Daoy (cell line): ENCODE measurements around the gene RGS7BP. TPM values are rescaled to one million over a fixed set of nuclear protein-coding genes. Genes with fewer than 3 reads are reported as not detected.
A peak's percentile ranks its signal among the peaks of the same experiment; 100 is the strongest.
"Not testable (repeated sequence)": the region's sequence is repeated elsewhere in the genome, so short reads cannot be mapped to it uniquely, and the experiment has no call there.

Experiments
- DNase-seq: peaks from one replicate; pipeline ENCODE4 v3.0.0-alpha.2; 2015; ENCODE audit warnings: low read depth
- total RNA-seq: library from RNA; depleted of rRNA; stranded (reverse); fragments of >200 nt; shearing (Covaris generic); gene quantifications from 2 replicates; pipeline ENCODE4 v1.2.3, GENCODE V29; 2014

The RGS7BP gene
- total RNA-seq, 1 experiment from 2014 or later = not detected

DNA sequence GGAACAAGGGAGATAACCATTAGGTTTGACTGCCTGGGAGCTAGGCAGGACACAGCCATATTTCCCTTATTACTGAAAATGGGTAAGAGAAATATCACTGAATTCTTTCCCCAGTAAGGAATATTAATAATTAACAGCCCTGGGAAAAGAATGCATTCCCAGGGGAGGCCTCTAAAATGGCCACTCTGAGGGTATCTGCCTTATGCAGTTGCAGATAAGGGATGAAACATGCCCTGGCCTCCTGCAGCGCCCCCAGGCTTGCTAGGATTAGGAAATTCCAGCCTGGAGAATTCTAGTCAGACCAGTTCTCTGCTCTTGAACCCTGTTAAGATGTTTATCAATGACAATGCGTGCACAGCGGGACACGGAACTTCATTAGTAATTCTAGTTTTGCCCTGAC, 52.8 kb downstream of the RGS7BP start:
- not testable (repeated sequence) for DNase-seq

DNA sequence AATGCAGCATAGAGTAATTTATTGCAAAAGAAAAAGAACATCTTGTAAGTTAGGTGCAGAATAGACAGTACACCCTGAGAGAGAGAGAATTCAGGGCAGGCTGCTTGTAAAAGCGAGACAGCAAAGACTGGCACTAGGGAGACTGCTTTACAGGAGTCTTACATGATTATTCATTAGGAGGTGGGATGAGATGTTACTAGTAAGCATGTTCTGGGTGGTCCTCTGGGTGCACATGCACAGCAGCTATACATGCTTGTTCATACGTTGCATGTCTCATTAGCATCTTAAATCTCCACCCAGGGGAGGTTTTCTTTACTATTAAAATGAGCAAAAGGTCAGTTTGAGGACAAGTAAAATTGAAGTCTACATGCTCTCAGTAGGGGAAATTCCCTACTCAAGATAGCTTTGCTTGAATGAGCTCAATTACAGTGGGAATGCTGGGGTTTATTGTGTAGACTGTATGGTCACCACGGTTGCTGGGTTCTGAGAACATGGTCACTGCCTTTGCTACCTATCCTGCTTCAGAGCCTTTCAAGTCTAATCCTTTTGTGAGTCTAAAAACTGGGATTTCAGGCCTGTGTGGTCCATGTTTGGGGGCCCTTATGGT, 60.6 kb downstream of the RGS7BP start:
- no peak for DNase-seq

DNA sequence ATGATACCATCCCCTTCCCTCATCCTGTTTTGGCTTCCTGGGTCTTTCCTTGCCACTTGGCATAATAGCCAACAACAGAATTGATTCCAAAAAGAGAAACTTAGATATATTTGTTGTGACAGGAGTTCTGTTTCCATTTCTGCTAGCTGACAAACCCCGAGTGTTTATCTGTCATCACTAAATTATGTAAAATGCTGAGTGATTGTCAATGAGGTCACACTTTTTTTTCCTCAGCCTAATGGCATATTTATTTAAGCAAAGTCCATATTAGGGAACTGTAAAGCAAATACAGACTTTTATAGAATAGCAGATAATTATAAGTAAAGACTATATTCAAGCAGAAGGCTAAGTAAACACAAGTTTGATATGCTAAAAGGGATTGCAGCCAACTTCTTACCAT, 64.0 kb downstream of the RGS7BP start:
- DNase-seq = no peak

DNA sequence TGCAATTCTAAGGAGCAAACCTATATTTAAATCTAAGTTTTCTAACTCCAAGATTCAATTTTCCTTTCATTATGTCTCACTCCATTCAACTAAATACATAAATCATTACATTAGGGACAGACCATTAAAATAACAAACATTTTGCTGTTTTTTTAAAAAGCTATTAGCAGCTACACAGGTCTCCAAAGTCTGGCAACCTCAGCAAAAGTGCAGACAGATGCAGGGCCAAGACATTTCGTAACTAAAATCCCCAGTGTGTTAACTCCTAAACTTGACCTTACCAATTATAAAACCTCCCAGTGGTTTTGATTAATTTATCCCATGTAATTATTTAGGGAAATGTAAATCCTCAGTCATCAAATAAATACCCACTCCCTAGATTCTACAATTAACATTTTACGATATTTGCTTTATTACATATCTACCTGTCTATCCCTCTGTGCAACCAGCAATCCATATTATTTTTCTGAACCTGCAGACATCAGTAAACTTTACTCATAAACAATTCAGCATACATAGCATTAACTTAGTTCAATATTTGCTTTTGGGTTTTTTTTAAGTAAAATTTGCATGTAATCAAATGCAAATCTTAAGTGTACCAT, 64.7 kb downstream of the RGS7BP start:
- DNase-seq = no peak

DNA sequence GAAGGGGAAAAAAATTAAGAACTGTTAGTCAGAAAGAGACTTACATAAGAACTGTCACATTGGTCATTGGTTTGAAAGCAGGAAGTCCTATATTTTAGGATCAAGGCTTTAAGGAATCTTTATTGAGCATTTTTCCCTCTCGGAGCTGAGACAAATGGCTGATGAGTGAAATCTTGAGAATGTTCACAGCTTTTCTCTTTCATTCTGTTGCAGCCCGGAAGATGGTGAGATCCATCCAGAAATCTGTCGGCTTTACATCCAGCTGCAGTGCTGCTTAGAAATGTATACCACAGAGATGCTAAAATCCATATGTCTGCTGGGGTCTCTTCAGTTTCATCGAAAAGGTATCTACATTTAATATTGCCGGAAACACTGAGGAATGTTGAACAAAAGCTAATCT, 69.7 kb downstream of the RGS7BP start:
- DNase-seq = no peak

DNA sequence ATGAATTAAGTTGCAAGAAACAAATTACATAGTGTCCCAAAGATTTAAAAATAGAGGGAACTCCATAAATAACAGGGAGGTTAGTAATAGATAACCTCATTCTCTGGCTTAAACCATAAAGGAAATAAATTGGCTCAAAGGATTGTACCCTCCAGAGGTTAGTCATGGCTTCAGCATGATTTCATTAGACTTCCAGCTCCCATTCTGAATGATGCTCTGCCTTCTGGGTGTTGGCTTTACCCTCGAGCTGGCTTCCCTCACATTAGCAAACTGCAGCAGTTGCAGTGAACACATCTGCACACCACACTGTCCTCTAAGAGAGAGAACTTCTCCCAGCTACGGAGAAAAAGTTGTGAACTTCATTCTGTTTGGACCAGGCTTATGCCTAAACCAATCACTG, 70.4 kb downstream of the RGS7BP start:
- no peak for DNase-seq

DNA sequence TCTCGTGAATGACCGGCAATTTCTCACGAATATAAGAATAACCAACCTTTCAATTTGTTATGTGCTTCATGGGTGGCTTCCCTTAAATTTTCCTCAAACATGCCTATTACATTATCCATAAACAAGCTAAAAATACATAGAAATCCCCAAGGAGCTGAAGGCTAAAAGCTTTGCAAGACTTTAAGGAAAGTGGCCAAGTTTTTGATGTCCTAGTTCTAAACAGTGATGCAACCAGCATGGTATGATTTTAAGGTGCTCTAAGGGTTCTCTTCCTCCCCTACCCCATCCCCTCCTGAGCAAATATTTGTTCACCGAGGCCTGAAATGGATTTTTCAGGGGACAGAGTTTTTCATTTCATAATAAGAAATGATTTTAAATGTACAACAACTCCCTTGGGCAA, 79.8 kb downstream of the RGS7BP start:
- no peak for DNase-seq

DNA sequence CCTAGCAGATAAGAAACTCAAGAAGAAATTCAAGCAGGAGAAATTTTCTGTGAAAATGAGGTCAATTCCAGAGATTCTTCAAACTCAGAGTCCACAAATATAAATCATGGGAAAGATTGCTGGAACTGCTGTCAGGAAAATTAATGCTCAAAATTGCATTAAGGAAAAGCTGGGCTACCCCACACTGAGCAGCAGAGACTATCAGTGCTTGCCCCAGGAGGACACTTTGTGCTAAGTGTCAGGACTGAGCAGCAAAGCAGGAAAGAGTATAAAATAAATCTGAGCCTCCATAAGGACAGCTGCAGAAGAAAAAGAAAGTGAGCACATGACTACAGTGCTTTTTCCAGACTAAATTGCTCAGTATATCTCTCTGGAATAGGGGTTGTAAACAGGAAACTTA, 81.6 kb downstream of the RGS7BP start:
- DNase-seq = no peak

DNA sequence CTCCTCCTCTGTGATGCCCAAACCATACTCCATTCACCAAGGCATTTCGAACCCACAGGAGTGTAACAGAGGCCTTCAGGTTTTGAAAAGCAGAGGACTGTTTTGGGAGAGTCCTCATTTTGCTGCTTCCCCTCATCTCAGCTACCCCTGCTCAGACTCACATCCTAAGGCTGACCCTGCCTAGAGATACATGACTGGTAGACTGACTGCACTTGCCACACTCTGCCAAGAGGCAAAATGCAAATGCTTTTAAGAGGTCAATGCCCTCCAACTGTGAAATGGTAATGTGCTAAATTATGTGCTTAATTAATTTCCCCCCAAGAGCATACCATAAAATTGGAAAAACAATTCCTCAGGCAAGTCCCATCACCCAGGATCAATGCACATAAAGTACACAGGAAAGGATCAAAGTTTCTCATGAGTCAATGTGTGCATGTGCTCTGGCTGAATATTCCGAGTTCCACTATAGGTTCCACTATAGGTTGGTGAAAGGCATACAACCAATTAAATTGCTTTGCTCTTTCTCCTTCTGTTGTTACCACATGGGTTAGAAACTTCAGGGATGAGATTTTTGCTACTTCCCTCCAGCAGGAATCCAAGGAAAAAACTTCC, 87.0 kb downstream of the RGS7BP start:
- no peak for DNase-seq

DNA sequence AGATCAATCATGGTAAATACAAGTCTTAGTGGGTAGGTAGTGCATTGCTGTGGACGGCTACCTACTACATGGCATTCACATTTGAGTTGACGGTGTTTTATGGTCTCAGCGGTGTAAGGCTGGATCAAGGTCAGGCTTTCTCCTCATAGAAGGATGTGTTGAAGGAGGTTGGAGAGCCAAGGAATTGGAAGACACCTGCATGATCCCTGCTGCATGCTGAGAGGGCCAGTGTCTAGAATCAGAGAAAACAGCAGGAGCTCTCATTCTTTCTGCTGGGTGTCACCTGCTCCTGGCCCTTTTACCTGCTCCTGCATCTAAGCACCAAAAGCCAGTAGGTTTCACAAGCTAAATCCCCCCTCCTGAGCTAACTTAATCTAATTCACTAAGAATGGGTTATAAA, 88.2 kb downstream of the RGS7BP start:
- DNase-seq = no peak

DNA sequence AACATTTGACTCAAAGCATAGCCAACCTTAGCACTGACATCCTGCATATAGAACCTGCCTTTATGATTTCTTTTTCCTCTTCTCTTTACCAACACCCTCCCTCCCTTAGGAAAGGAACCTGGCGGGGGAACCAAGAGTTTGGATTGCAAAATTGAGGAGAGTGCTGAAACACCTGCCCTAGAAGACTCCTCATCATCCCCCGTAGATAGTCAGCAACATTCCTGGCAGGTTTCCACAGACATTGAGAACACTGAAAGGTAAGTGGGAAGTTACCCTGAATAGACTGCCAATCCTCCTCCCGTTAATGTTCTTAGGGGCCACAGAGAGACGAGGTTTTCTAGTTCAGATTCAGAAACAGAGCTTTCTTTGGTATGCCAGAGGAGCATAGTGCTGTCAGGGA, 88.8 kb downstream of the RGS7BP start:
- no peak for DNase-seq

DNA sequence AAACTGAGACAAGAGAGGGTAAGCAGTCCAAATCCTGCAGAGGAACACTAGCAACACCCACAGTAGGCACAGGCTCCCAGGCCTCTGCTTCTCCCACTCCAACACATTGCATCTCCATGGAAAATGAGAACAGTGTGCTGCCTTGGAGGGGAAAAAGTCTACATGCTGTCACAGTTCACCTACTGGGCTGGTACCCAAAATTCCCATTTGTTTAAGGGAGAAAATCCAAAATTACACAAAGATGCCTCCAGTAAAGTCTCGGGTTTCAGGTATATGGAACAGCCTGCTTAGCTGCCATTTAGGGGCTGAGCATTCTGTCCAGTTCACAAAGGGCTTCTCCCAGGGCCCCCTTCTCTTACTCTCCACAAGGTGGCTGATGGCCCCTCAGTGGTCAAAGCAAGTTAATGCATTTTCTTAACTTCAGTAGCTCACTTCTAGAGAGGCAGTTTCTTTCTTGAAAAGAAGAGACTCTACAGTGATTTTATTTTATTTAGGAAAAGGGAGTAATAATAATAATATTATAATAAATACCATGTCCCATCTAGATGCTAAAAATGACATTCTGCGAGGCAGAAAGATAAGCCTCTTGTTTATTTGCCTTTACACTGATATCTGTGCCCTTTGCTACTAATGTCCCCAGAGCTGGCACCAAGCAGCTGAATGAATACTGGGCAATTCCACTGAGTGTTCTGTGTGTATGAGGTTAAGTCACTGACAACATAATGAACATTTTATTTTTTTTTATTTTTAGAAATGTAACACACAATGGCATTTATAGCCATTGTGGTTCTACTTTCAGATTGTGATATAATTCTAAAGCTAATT, 89.4 kb downstream of the RGS7BP start:
- DNase-seq = no peak

DNA sequence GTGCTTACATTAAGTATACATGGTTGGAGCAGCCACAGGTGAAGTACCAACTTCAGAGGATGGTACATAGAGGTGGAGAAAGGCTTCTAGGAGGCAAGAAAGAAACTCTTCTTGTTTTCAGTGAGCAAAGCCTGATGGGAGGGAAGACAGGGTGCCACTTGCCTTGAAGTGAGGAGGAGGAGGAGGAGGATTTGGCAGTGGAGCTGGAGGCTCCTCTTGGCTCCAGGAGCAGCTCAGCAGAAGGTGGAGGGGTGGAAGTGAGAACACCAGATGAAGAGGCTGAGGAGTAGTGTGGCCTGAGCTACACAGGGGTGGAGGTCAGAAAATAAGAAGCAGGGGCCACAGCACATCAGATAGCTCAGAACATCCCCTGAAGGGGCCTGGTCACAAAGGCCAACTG, 93.4 kb downstream of the RGS7BP start:
- DNase-seq = no peak

DNA sequence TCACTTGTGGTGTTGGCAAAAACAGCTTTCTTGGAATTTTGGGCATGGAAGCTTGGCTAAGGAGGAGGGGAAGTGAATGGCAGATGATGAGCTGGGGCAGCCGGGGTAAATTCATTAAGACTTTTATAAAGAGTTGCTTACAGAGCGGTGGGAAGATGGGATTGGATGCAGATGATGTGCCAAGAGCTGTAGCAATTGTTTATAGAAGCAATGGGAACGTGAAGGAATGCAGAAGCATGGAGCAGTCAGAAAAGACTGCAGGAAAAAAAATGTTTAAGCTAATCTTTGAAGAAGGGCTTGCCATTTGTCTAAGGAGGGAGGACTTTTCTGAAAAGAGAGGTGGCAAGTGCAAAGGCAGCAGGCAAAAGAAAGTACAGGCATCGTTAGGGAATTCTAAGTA, 97.9 kb downstream of the RGS7BP start:
- DNase-seq = no peak

DNA sequence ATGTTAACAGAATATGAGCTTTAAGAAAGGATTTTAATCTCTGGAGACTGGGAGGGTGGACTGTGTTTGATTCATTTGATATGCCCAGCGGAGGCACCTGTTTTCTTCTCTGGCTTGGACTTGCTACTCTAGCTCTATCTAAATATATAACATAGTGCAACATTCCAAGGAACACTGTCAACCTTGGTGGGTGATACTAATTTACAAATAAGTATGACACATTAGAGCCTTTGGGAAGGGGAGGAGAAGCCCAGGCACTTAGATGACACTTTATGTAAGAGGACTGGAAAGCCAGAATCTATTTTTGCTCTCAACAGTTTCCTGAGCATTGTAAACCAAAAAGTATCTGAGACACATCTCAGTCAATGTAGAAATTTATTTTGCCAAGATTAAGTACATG, 101.1 kb downstream of the RGS7BP start:
- no peak for DNase-seq

DNA sequence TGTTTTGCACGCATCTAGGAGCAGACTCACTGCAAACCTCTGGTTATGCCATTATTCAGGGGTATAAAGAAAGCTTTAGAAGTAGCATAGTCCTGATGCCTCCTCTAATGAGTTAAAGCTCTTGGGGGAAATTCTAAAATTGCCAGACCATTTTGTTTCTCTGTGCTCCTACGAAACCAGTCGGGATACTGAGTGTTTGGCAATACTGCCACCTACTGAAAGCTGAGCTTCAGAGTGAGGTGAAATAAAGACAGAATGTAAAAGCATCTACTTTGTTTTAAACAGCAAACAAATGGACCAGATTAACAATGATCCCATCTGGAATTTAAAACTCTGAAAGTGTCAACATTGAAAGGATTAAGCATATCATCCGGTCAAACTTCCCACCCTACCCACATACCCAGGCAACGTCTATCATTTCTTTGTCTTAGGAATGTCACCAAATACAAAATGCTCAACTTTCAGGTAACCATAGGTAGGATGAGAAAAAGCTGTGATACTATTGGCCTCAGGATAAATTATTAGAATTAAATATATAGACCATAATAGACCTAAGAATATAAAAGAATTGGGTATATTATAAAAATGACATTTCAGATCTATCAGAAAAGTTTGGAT, 106.6 kb downstream of the RGS7BP start:
- peak; percentile 53 for DNase-seq

DNA sequence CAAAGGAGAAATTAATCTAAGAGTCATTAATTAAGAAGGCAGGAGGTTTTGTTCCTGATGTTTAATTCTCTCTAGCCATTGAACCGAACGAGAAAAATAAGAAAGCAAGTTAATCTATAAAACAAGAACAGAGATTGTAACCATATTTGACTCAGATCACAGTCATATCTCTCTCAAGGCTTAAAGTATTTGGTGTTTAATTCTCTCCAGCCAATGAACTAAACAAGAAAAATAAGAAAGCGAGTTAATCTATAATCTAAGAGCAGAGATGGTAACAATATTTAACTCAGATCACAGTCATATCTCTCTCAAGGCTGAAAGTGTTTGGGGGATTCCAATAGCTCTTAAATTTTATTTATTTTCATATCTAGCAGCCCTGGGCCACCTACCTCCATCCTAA, 110.1 kb downstream of the RGS7BP start:
- no peak for DNase-seq

DNA sequence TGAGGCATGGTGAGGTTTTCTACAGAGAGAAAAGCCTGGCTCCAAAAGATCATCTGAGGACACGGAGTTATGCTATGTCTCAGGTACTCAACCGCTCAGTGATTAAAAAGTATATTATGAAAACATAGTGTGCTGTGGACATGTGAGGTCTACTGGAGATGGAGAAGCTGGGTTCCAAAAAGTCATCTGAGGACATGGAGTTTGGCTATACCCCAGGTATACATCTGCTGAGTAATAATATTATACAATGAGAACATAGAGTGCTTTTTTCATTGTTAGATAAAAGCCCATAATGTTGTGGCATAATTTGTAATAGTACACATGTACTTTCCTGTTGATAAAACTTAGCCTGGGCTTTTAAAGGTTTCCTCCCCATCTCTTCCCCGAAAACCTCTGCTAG, 113.8 kb downstream of the RGS7BP start:
- DNase-seq = no peak

DNA sequence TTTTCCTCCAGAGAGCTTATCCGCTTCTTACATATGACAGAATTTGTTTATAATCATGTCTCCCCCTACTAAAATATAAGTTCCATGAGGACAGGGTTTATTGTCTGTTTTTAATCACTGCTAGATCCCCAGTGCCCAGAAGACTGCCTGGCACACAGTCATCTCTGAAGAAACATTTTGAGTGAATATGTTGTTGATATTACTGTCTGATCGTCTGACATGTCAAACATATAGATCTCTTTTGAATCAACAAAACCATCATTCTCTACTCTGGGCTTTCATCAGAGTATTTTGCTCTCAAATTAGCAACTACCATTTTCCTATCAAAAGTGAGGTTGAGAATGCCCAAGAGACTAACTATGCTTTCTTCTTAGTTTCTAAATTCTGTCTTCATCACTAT, 117.2 kb downstream of the RGS7BP start:
- DNase-seq = no peak

DNA sequence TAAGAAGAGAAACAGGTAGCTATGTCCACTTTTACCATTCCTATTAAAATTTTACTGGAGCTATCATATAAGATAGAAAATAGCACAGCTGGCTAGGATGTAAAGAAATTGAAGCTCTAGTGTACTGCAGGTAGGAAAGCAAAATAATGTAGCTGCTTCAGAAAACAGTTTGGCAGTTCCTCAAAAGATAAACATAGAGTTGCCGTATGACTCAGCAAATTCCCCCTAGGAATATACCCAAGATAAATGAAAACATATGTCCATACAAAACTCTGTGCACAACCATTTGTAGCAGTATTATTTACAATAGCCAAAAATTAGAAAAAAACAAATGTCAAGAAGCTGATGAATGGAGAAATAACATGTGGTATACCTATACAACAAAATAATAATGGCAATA, 119.9 kb downstream of the RGS7BP start:
- DNase-seq = no peak

DNA sequence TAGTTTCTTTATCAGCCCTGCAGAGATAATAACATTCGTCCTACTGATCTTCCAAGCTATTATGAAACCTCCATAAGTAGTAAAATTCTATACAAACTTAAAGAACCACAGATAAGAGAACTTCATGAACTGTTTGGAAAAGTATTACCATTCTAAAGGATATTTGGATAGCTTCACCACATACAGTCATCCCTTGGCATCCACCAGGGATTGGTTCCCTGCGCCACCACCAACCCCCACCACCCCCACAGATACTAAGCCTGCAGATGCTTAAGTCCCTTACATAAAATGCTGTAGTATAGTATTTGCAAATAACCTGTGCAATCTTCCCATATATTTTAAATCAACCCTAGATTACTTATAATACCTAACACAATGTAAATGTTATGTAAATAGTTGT, 123.1 kb downstream of the RGS7BP start:
- peak; percentile 11 for DNase-seq

DNA sequence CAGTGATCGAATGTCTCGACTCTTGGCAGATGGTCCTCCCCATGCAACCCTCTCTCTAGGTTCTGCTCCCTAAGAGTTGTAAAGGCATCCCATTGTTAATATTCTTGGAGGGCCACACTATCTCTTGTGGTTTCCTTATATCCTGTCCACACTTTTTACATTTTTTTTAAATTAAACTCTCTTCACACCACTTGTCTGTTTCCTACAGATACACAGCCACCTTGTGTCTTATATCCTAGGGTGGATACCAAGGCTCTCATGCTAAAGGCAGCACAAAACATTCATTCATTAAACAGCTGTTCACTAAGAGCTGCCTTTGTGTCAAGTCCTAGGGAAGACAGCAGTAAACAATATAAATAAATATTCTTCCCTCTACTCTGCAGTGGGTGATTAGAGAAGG, 124.0 kb downstream of the RGS7BP start:
- DNase-seq = no peak
